Measurements from ENCODE around the gene KCNH1.

Gene KCNH1

GRCh38 chr1:210722410-210723081, 411.4 kb downstream of the KCNH1 start:
- H3K4me3 ChIP-seq (ENCODE audit: low read depth, low read length): no peak overlapping the region
- DNase-seq (ENCODE audit: low read depth): no peak
- no peak for TF ChIP-seq CTCF (conservative IDR thresholded peaks at IDR 0.05; ENCODE audit: low read depth, low read length)

- no peak for TF ChIP-seq CTCF (conservative IDR thresholded peaks at IDR 0.05; ENCODE audit: low read depth, low read length)
- H3K4me3 ChIP-seq (ENCODE audit: low read depth, low read length): no peak overlapping the region
- DNase-seq (ENCODE audit: low read depth): no peak
Observed at GRCh38 chr1:210715072-210715471, 418.9 kb downstream of the KCNH1 start.

DNA sequence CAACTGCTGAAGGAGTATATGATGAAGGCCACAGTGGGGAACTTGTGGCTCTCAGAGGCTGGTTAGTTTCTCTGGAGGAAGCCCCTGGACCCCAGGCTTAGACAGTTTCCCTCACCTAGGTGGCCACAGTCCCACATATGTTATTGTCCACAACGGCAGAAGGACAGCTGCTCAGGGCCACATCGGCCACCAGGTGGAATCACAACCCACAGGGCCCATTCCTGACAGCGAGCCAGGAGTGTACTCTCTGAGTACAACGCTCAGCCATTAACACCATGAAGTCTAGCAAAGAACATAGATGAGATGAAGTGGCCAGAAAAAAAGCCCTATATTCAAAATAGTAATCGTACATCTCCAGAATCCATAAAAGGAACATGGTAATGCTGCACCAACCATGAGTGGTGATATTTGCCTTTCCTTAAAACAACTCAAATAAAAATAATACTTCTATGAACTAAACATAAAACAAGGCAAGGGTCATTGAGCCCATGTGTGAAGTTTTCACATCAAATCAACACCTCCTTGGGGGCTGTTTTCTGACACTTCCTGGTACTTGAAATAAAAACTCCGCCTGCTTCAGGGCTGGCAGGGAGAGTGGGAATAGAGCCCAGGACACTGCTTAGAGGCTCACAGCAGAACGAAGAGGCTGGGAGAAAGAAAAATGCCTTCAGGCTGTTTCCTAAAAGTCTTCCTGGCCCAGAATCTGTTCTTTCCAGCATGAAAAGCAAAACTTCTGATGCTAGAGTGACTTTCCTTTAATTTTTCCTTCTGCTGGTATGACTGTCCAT, 421.9 kb downstream of the KCNH1 start:
- no peak overlapping the region for H3K4me3 ChIP-seq (ENCODE audit: low read depth, low read length)
- TF ChIP-seq CTCF (conservative IDR thresholded peaks at IDR 0.05; ENCODE audit: low read depth, low read length): no peak
- no peak for DNase-seq (ENCODE audit: low read depth)

- no peak for TF ChIP-seq CTCF (conservative IDR thresholded peaks at IDR 0.05; ENCODE audit: low read depth, low read length)
- DNase-seq (ENCODE audit: low read depth): no peak
- H3K4me3 ChIP-seq (ENCODE audit: low read depth, low read length): no peak overlapping the region
Observed at GRCh38 chr1:210709701-210710100, 424.2 kb downstream of the KCNH1 start.

DNA sequence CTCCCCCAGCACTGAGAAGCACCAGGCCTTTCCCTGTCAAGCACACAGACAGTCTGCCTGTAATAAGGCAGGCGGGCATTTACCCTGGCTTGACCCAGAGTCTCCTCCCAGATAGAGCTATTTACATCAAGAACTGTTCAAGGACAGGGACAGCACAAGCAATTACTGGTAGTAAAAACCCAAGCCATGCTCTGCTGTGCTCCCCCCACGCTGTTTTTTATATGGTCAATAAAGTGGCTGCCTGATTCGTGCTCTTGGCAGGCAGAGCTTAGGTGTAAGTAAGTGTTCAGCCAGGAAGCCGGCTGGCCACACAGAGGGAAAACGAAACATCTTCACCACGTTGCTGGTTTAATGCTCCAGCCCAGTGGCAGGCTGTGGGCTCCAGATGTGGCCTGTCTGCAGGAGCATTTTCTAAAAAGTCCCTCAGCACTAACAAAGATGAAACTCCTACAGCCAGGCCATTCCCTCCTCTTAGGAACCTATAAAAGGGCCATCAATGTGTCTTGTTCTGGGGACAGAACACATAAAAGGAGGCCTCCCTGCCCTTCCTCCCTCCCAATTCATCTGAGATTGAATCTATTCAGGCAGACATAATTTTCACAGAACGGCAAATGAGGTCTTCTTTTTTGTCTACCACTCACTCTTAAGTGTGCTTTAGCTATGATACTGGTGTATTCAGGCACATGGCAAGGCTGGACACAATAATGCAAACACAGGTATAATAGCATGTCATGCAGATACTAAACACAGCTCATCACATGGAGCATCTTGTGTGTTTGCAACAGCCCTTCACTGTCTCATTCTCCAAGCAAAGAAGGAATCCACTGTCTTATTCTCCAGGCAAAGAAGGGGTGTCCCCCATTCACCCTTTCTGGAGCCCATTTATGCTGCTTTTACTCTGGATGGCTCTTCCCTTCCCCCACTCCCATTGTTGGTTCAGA, 426.4 kb downstream of the KCNH1 start:
- H3K4me3 ChIP-seq (ENCODE audit: low read depth, low read length): no peak overlapping the region
- DNase-seq (ENCODE audit: low read depth): no peak
- TF ChIP-seq CTCF (conservative IDR thresholded peaks at IDR 0.05; ENCODE audit: low read depth, low read length): no peak

DNA sequence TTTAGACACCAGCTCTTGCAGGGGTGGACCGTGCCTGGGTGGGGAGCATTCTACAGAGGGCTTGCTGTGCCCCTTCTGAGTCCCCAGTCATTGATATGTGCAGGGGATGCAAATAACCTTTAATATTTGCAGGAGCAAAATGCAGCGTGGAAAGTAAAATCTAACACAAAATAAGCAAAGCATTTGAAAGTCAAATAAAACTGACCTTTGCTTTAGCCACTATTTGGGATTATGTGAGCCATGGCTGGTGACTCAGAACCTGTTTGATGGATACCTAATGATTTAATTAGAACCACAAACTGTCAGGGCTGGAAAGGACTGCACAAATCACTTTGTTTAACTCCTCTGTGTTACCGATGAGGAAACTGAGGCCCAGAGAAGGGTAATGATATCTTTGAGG, 427.7 kb downstream of the KCNH1 start:
- no peak overlapping the region for H3K4me3 ChIP-seq (ENCODE audit: low read depth, low read length)
- no peak for DNase-seq (ENCODE audit: low read depth)
- no peak for TF ChIP-seq CTCF (conservative IDR thresholded peaks at IDR 0.05; ENCODE audit: low read depth, low read length)
